Fibroblast of peridontal ligament (primary cell): Measurements from ENCODE around the gene NREP.
"Not testable (repeated sequence)": the region's sequence is repeated elsewhere in the genome, so short reads cannot be mapped to it uniquely, and the experiment has no call there.

ENCODE experiments used
- DNase-seq: peaks from one replicate; pipeline ENCODE4 v3.0.0-alpha.2; 2010; ENCODE audit errors: extremely low read depth

NREP gene

GRCh38 chr5:111739416-111739815 is 17.6 kb downstream of the NREP start:
- no peak for DNase-seq

- no peak for DNase-seq
Measured at GRCh38 chr5:111738118-111738517, 18.9 kb downstream of the NREP start.

- DNase-seq = peak; percentile 69
Measured at GRCh38 chr5:111737716-111738115, 19.3 kb downstream of the NREP start.

GRCh38 chr5:111735583-111736270 is 21.3 kb downstream of the NREP start:
- peak; percentile 95 for DNase-seq

GRCh38 chr5:111734597-111734996 is 22.4 kb downstream of the NREP start:
- DNase-seq = no peak

GRCh38 chr5:111734013-111734412 is 23.0 kb downstream of the NREP start:
- peak; percentile 80 for DNase-seq

GRCh38 chr5:111733571-111733970 is 23.4 kb downstream of the NREP start:
- no peak for DNase-seq

- DNase-seq = no peak
Measured at GRCh38 chr5:111731638-111732037, 25.4 kb downstream of the NREP start.

GRCh38 chr5:111730659-111731382 is 26.2 kb downstream of the NREP start:
- DNase-seq = no peak

- DNase-seq = no peak
Measured at GRCh38 chr5:111728941-111729340, 28.1 kb downstream of the NREP start.

GRCh38 chr5:111726986-111727385 is 30.0 kb downstream of the NREP start:
- no peak for DNase-seq

- DNase-seq = no peak
Measured at GRCh38 chr5:111722140-111722539, 34.9 kb downstream of the NREP start.

- no peak for DNase-seq
Measured at GRCh38 chr5:111720333-111720890, 36.6 kb downstream of the NREP start.

- DNase-seq = no peak
Measured at GRCh38 chr5:111719773-111720172, 37.2 kb downstream of the NREP start.

- DNase-seq = not testable (repeated sequence)
Measured at GRCh38 chr5:111716789-111717188, 40.2 kb downstream of the NREP start.

- no peak for DNase-seq
Measured at GRCh38 chr5:111707630-111708164, 49.3 kb downstream of the NREP start.

- no peak for DNase-seq
Measured at GRCh38 chr5:111706345-111706744, 50.6 kb downstream of the NREP start.

GRCh38 chr5:111704452-111705085 is 52.4 kb downstream of the NREP start:
- no peak for DNase-seq

- no peak for DNase-seq
Measured at GRCh38 chr5:111703662-111704061, 53.3 kb downstream of the NREP start.

GRCh38 chr5:111699976-111700375 is 57.0 kb downstream of the NREP start:
- peak; percentile 55 for DNase-seq

- DNase-seq = no peak
Measured at GRCh38 chr5:111699324-111699723, 57.7 kb downstream of the NREP start.
